Measurements from ENCODE around the gene IL18.

The IL18 gene

DNA sequence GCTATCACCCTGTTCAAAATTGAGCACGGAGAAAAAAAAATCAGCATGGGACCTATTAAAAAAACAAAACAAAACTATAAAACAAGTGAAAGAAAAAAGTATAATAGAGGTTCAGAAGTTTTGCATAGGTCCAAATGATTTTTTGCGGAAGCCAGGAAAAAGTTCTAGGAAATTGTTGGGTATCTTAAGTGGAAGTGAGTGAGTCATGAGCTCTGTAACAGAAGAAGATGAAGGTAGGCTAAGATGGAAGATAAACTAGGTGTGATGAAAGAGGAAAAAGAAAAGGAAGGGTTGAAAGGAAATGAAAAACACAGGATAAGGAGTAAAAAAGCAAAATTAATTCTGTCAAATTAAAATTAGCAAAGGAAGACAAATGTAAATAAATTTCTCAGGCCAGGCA lies 49.4 kb downstream of the IL18 start:
- DNase-seq = no peak

DNA sequence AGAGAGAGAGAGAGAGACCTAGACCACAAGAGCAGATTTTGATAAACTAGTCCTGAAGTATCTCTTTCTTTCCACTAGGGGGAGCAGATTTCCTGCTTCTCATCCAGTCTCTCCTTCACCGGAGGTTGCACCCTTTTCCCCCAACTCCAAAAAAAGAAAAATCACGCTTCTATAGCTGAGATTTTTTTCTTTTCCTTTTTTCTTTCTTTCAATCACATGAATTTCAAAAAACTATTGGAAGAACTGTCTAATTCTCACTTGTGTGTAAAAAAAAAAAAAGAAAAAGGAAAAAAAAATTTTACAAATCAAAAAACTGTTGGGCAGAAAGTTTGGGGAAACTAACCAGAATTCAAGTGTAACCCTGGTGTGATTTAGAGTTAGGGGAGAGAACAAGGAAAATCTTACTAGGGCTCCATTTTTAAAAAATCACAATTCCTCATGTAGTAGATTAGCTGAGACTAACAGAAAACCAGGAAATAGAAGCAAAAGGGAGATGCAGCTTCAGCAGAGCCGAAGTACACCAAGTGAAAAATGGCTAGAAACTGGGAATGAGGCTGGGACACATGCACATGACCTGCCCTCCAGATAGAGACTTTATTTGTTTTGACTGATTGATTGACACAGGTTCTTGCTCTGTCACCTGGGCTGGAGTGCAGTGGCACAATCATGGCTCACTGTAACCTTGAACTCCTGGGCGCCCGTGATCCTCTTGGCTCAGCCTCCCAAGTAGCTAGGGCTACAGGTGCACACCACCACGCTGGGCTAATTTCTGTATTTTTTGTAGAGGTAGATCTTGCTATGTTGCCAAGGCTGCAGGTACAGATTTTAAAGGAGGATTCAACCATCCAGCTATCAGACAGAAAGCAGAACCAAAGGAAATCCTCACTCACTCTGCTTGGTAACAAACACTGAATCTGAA lies 50.1 kb downstream of the IL18 start:
- DNase-seq = peak; percentile 72

DNA sequence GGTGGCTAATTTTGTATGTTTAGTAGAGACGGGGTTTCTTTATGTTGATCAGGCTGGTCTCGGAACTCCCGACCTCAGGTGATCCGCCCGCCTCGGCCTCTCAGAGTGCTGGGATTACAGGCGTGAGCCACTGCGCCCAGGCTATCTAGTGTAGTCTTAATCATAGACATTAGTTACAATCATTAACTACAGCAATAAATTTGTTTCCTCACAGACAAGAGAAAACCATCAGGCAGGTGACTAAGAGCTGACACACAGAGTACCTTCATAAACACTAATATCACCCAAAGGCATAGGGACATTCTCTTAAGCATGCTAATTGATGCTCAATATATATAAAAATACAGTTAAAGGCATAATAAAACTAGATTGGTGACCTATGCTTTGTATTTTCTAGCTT lies 57.8 kb downstream of the IL18 start:
- DNase-seq = no peak

DNA sequence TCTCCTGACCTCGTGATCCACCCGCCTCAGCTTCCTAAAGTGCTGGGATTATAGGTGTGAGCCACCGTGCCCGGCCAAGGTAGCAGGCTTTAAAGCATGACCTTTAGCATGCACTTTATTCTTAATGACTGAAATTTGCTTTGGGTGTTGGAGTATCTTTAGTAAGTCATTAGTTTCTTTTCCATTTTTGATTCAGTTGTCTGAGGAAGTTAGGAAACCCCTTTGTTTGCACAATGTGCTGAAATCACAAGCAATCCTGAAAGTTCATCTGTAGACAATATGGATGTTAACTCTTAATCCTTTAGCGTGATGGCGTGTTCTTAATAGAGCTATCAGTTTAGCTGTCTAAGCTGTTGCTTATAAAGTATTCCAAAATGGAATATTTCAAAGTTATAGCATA lies 60.4 kb downstream of the IL18 start:
- peak; percentile 93 for DNase-seq

DNA sequence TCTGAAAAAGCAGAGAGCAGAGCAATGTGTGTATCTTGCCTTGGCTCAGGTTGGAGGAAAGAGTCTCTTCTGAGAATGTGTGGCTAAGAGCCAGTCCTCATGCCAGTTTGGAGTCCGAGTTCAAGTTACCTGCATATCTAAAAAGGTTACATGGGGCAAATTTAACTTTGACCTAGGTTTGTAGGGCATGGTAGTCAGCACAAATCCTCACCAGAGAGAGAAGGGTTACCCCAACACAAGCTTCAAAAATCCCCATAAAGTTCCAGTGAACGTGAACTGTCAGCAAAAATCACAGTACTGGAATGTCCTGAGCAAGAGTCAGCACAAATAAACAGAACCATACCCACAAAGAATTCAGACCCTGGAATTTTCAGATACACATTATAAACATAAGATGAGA lies 63.4 kb downstream of the IL18 start:
- DNase-seq = no peak

GRCh38 chr11:112097734-112098528 lies 66.0 kb downstream of the IL18 start:
- no peak for DNase-seq

DNA sequence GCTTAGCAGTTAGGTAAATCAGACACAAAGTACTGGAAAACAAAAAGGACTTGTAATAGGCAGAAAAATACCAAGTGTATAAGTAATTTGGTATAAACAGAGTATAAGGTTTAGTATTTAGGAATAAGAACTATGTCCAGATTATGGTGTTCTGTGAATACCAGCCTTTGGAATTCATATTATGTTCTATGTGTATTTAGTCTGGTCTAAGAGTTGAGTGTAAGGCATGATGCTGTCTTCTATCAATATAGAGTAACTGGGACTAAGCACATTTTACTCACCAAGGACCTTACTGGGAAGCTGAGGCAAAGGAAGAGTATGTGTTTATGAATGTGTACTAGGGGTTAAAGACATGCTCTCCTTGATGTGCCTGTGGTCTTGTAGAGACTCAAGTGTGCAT lies 67.7 kb downstream of the IL18 start:
- DNase-seq = no peak

- peak; percentile 62 for DNase-seq
These were observed 68.6 kb downstream of the IL18 start for GRCh38 chr11:112095302-112095701.

Measured in inflammatory macrophage treated with lipopolysaccharide for 4 hours (primary cell).